Nephron progenitor cell (in vitro differentiated cells): ENCODE data around the gene FAM163B.

ENCODE experiments used
- DNase-seq: peaks from one replicate; pipeline ENCODE4 v3.0.0; 2021
- H3K27ac Mint-ChIP-seq: 2 replicates; pipeline ENCODE4 v1.8.0; 2021; ENCODE audit warnings: mild to moderate bottlenecking, moderate library complexity, mixed read lengths
- H3K27me3 Mint-ChIP-seq: 2 replicates; pipeline ENCODE4 v1.8.0; 2021; ENCODE audit warnings: mild to moderate bottlenecking, low read depth, mixed read lengths; ENCODE audit not compliant: poor library complexity
- H3K36me3 Mint-ChIP-seq: 2 replicates; pipeline ENCODE4 v1.8.0; 2021; ENCODE audit warnings: low read depth, mixed read lengths
- H3K4me1 Mint-ChIP-seq: 2 replicates; pipeline ENCODE4 v1.8.0; 2021; ENCODE audit warnings: mixed read lengths
- H3K4me3 Mint-ChIP-seq: 2 replicates; pipeline ENCODE4 v1.8.0; 2021; ENCODE audit warnings: mild to moderate bottlenecking, moderate library complexity, mixed read lengths
- H3K9me3 Mint-ChIP-seq: 2 replicates; pipeline ENCODE4 v1.8.0; 2021; ENCODE audit warnings: mild to moderate bottlenecking, moderate library complexity, mixed read lengths
- TF ChIP-seq, protein P1 (sequence below): fragments of 200-600 bp; sonication (generic); IDR thresholded peaks from 2 replicates; pipeline ENCODE4 v1.5.0; 2021; ENCODE audit warnings: antibody characterized with exemption

Gene FAM163B

GRCh38 chr9:133637451-133638055, 28.4 kb upstream of the FAM163B start:
- Mint-ChIP-seq H3K9me3 (no peaks in the 10 kb centered on the region), H3K27ac (no peak overlapping the region), H3K4me1 (peaks cover 62% of the 10 kb centered on the region), H3K36me3 (no peaks in the 10 kb centered on the region), H3K4me3 (no peak overlapping the region), H3K27me3 (peaks cover 15% of the 10 kb centered on the region)
- TF ChIP-seq, protein P1, sequence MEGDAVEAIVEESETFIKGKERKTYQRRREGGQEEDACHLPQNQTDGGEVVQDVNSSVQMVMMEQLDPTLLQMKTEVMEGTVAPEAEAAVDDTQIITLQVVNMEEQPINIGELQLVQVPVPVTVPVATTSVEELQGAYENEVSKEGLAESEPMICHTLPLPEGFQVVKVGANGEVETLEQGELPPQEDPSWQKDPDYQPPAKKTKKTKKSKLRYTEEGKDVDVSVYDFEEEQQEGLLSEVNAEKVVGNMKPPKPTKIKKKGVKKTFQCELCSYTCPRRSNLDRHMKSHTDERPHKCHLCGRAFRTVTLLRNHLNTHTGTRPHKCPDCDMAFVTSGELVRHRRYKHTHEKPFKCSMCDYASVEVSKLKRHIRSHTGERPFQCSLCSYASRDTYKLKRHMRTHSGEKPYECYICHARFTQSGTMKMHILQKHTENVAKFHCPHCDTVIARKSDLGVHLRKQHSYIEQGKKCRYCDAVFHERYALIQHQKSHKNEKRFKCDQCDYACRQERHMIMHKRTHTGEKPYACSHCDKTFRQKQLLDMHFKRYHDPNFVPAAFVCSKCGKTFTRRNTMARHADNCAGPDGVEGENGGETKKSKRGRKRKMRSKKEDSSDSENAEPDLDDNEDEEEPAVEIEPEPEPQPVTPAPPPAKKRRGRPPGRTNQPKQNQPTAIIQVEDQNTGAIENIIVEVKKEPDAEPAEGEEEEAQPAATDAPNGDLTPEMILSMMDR, result no peak
- DNase-seq, result no peak

DNA sequence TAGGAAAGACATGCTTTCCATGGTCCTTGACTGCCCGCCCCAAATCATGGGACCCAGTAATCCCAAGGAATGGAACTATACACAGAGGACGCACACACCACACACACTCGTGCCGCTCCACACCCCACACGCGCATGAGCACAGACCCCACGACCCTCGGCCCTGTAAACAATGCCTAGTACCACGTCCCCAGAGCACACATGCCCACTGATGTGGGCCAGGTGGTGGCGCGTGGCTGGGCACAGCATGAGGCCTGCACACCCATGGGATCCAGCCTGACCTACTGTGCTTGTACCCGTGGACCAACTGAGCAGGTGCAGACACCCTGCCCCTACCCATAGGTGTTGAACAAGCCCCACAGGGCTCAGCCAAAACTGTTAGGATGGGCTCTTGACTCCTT, 27.7 kb upstream of the FAM163B start:
- peaks cover 64% of the 10 kb centered on the region for H3K4me1 Mint-ChIP-seq
- peaks cover 15% of the 10 kb centered on the region for H3K27me3 Mint-ChIP-seq
- TF ChIP-seq, protein P1, result no peak
- no peaks in the 10 kb centered on the region for H3K36me3 Mint-ChIP-seq
- DNase-seq, result no peak
- no peak overlapping the region for H3K4me3 Mint-ChIP-seq
- H3K27ac Mint-ChIP-seq, result no peak overlapping the region
- no peaks in the 10 kb centered on the region for H3K9me3 Mint-ChIP-seq

GRCh38 chr9:133635533-133636531, 26.6 kb upstream of the FAM163B start, which contains the start of gene DBH:
Gene DBH, plus strand, starts transcription at chr9:133636363. Its CDS starts 9 bp downstream, at chr9:133636372.
- Mint-ChIP-seq H3K4me1 (peaks cover 64% of the 10 kb centered on the region), H3K9me3 (no peaks in the 10 kb centered on the region), H3K27me3 (peaks cover 16% of the 10 kb centered on the region), H3K27ac (no peak within 1 kb of the TSS), H3K4me3 (no peak within 1 kb of the TSS), H3K36me3 (no peaks in the 10 kb centered on the region)
- no peak for DNase-seq
- TF ChIP-seq, protein P1, result no peak

- Mint-ChIP-seq H3K27me3 (peaks cover 19% of the 10 kb centered on the region), H3K27ac (no peak overlapping the region), H3K4me1 (peaks cover 61% of the 10 kb centered on the region), H3K36me3 (no peaks in the 10 kb centered on the region), H3K4me3 (no peak overlapping the region), H3K9me3 (no peaks in the 10 kb centered on the region)
- TF ChIP-seq, protein P1, result no peak
- DNase-seq, result no peak
Observed at GRCh38 chr9:133635098-133635497, 25.9 kb upstream of the FAM163B start.

GRCh38 chr9:133634081-133634691, 25.0 kb upstream of the FAM163B start:
- no peaks in the 10 kb centered on the region for H3K36me3 Mint-ChIP-seq
- peaks cover 19% of the 10 kb centered on the region for H3K27me3 Mint-ChIP-seq
- H3K4me1 Mint-ChIP-seq, result peaks cover 61% of the 10 kb centered on the region
- no peaks in the 10 kb centered on the region for H3K9me3 Mint-ChIP-seq
- DNase-seq, result peak; percentile 55
- peak overlapping the region; percentile 72 for H3K4me3 Mint-ChIP-seq
- TF ChIP-seq, protein P1, result no peak
- peak overlapping the region; percentile 69 for H3K27ac Mint-ChIP-seq
